Measurements from ENCODE around the gene RABL6.

RABL6 gene

GRCh38 chr9:136888454-136888853 lies 80.7 kb downstream of the RABL6 start:
- no peak for DNase-seq

DNA sequence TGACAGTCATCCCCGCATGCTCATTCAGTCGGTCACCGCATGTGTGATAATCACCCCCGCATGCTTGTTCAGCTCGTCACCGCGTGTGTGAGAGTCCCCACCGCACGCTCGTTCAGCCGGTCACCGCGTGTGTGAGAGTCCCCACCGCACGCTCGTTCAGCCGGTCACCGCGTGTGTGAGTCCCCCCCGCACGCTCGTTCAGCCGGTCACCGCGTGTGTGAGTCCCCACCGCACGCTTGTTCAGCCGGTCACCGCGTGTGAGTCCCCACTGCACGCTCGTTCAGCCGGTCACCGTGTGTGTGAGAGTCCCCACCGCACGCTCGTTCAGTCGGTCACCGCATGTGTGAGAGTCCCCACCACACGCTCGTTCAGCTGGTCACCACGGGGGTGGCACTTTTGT lies 82.1 kb downstream of the RABL6 start:
- DNase-seq = no peak

DNA sequence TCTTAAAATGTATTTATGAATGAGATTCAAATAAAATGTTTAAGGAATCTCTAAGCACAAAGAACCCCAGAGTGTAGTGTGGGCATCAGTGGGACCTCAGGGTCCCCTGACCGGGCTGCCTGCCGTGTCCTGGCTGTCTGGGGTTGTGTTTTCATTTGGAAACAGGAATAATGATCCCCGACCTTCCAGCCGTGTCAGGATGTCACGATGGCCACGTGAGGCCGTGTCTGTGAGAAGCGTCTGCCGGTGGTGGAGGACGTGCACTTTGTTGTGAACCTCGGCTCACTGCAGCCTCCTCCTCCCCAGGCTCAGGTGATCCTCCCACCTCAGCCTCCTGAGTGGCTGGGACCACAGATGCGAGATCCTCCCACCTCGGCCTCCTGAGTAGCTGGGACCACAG lies 82.9 kb downstream of the RABL6 start:
- no peak for DNase-seq

Measured in DMS79 treated with DMSO at 0.1 percent for 48 hours (cell line).